HG02938 (cell line): ENCODE data around the gene COG3.

Source experiments
- ATAC-seq: cut with Tn5 transposase; IDR thresholded peaks from one replicate; pipeline ENCODE4 v1.9.1; 2021; ENCODE audit warnings: mild to moderate bottlenecking, moderate library complexity; ENCODE audit not compliant: unreplicated experiment

COG3 gene

DNA sequence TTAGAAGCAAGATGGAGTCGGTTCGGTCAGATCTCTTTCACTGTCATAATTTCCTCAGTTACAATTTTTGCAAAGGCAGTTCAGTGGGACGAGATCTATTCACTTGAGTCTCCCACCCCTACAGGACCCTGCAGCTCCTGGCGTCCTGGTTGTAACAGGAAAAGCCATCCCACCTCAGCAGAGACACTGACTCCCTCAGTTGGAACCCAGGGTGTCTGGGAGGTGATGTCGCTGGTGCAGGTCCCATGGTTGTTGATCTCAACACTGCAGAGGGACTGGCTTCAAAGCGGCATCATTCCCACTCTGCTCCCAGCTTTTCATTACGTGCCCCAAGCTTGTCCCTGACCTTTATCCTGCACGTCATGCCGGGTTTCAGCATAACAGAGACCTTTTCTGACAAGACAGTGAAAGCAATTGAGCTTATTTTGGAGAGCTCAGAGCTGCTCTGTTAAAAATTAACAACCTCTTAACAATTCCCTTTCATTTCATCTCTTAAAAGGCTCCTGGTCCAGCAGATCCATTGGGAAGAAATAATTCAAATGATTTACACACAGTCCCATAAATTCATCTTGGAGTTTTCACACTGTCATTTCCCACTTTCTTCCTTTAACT lies 17.6 kb upstream of the COG3 start:
- no peak for ATAC-seq

GRCh38 chr13:45448965-45449559 lies 15.7 kb upstream of the COG3 start:
- no peak for ATAC-seq

- no peak for ATAC-seq
Measured at GRCh38 chr13:45451282-45451681, 13.5 kb upstream of the COG3 start.

DNA sequence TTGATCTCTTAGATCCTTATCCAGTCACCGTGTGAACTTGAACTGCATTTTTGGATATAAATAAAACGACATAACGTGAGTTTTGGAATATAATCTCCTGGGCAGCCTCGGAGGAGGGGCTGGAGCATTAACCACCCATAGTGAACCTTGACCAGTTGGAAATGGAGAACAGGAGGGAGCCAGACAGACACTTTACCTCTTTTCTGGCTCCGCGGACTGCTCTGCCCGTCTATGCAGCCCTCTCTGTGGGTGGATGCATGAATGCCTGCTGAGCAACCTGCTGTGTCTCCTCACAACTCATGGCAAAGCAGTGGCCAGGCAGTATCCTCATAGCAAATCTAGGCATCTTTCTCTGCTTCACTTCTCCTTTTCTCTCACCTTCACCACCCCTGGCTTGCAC lies 10.5 kb upstream of the COG3 start:
- ATAC-seq = no peak

DNA sequence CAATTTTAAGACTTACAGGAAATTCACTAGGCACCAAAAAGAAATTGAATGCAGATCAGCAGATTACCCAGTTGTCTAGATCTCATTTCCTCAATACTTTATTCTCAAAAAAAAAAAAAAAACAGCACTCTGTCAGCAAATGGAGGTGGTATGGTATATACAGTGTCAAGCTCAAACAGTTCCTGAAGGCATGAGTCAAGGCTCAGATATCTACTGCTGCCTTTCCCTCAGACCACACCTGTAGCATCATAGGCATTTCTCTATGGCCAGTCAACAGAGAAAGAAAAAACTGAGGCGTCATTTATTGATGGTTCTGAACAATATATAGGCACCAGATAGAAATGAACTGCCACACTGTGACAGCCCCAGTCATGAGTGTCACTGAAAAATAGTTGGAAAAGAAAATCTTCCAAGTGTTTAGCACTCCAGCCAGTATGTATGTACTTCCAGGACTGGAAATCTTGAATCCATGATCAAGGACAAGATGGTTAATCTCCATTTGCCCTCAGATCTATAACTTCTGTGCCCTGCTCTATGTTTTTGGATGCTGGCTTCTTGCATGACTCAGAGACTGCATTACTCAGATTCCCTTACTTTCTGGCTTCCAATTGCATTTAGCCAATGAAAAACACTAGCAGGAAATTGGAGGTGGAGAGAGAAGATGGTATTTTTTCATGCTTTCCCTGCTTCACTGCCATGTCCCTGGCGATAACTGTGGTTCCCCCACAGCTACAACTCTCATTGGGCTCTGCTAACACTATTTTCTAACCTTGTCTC lies 8.4 kb upstream of the COG3 start:
- no peak for ATAC-seq

DNA sequence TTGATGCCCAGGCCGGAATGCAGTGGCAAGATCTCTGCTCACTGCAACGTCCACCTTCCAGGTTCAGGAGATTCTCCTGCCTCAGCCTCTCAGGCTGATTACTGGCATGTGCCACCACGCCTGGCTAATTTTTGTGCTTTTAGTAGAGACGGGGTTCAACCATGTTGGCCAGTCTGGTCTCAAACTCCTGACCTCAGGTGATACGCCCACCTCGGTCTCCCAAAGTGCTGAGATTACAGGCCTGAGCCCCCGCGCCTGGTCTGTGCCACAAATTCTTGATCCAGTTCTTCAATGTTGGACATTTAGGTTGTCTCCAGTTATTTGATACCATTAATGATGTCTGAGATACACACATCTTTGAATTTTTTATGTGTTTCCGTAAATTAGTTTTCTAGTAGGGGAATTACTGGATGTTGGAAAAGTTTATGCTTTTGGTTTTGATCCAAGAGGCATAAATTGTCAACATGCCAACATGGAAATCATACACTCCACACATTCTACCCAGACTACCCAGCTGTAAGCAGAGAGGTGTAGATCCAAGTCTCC lies 525 bp upstream of the COG3 start:
- ATAC-seq = no peak

DNA sequence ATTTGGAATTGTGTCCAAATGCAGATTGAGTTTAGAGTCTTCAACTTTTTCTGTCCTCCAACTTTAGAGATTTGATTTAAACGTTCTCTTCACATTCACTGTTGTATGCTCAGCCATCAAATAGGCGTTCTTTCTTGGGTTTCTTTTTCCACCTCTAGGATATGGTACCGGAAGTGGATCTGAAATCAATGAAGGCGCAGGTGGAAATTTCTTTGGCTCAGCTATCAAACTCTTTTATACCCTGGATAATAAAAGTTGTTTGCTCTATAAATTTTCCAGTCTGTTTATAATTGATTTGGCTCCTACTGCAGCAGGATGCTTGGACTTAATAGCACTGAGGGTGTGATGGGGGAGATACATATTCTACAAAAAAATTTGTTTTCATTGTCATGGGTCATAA lies 1.6 kb downstream of the COG3 start:
- no peak for ATAC-seq

- ATAC-seq = no peak
Measured at GRCh38 chr13:45468635-45469034, 3.9 kb downstream of the COG3 start.

- ATAC-seq = no peak
Measured at GRCh38 chr13:45472171-45472705, 7.5 kb downstream of the COG3 start.

GRCh38 chr13:45473627-45474026 lies 8.9 kb downstream of the COG3 start:
- no peak for ATAC-seq

GRCh38 chr13:45474584-45475454 lies 10.1 kb downstream of the COG3 start:
- no peak for ATAC-seq

- no peak for ATAC-seq
Measured at GRCh38 chr13:45479661-45480060, 14.9 kb downstream of the COG3 start.

GRCh38 chr13:45481688-45482087 lies 16.9 kb downstream of the COG3 start:
- no peak for ATAC-seq

- no peak for ATAC-seq
Measured at GRCh38 chr13:45482571-45483173, 17.9 kb downstream of the COG3 start.

DNA sequence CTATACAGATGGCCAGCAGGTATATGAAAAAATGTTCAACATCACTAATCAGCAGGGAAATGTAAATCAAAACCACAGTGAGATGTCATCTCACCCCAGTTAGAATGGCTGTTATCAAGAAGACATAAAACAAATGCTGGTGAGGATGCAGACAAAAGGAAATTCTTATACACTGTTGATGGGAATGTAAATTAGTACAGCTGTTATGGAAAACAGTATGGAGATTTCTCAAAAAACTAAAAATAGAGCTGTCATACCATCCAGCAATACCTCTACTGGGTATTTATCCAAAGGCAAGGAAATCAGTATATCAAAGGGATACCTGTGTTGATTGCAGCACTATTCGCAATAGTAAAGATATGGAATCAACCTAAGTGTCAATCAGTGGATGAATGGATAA lies 22.9 kb downstream of the COG3 start:
- ATAC-seq = no peak

- ATAC-seq = no peak
Measured at GRCh38 chr13:45490068-45490467, 25.3 kb downstream of the COG3 start.

DNA sequence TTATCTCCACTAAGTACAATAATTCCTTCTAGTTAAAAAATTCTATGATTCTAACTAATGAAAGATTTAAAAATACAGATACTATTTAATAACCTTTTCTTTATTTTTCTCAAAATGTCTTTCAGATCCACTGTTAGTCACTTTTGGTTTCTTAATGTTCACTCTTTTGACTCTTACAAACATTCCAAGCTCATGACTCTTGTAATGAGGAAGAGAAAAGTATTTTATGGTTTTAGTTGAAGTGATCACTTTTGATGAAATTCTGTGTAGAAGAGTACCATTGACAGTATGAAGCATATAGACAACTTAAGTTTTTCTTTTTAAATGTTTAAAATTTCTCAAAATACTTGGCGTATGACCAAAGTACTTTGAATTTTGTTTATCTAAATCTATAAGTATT lies 27.8 kb downstream of the COG3 start:
- no peak for ATAC-seq

- ATAC-seq = no peak
Measured at GRCh38 chr13:45496942-45497341, 32.2 kb downstream of the COG3 start.

- no peak for ATAC-seq
Measured at GRCh38 chr13:45500492-45501174, 35.9 kb downstream of the COG3 start.

- ATAC-seq = no peak
Measured at GRCh38 chr13:45501175-45501526, 36.4 kb downstream of the COG3 start.
